CD4-positive, alpha-beta T cell (primary cell): ENCODE measurements around the gene C11orf21. TPM values are rescaled to one million over a fixed set of nuclear protein-coding genes. Genes with fewer than 3 reads are reported as not detected.

Experiments
- ATAC-seq: fragments of 200-7000 bp; cut with Tn5 transposase; one replicate; pipeline ENCODE4 v1.10.0; 2022; ENCODE audit warnings: mild to moderate bottlenecking; ENCODE audit not compliant: poor library complexity
- CTCF ChIA-PET: fragments of 350-600 bp; sonication (Branson Sonifier 250); formaldehyde crosslinking; loops from one replicate; lab custom pipeline; 2021; ENCODE audit warnings: antibody characterized with exemption, inconsistent platforms; lab: Charles Lee
- POLR2A ChIA-PET: fragments of 350-600 bp; sonication (Branson Sonifier 250); formaldehyde crosslinking; loops from one replicate; lab custom pipeline; 2021; ENCODE audit warnings: antibody characterized with exemption, inconsistent platforms; lab: Charles Lee
- DNase-seq, 14 experiments: peaks; one replicate each; pipeline ENCODE4 v3.0.0-alpha.2; 2013 to 2020; ENCODE audit warnings: mixed read lengths in 2 of 14
- H3K27ac ChIP-seq, 2 donors: one replicate each; pipeline versions ENCODE4 v1.5.1 to v1.7.0; 2013; ENCODE audit warnings: low read length in 2 of 2, low read depth in 1 of 2, mild to moderate bottlenecking in 1 of 2
- H3K27me3 ChIP-seq, 2 experiments: 1 replicate in 1 of 2; 2 replicates in 1 of 2; pipeline versions ENCODE4 v1.6.1 to v1.7.0; 2013; ENCODE audit warnings: low read length in 2 of 2, control low read depth in 1 of 2, mild to moderate bottlenecking in 1 of 2, moderate library complexity in 1 of 2; ENCODE audit not compliant: insufficient read depth in 2 of 2, control insufficient read depth in 1 of 2
- H3K36me3 ChIP-seq: one replicate; pipeline ENCODE4 v1.6.1; 2013; ENCODE audit warnings: low read length, control low read depth; ENCODE audit not compliant: insufficient read depth
- H3K4me1 ChIP-seq: one replicate; pipeline ENCODE4 v1.6.1; 2013; ENCODE audit warnings: low read length, control low read depth; ENCODE audit not compliant: insufficient read depth
- H3K4me3 ChIP-seq: one replicate; pipeline ENCODE4 v1.5.1; 2013; ENCODE audit warnings: mild to moderate bottlenecking, low read length, moderate library complexity
- H3K9me3 ChIP-seq, 2 experiments: 1 replicate in 1 of 2; 2 replicates in 1 of 2; pipeline versions ENCODE4 v1.6.1 to v1.7.0; 2013; ENCODE audit warnings: low read length in 2 of 2, mild to moderate bottlenecking in 2 of 2, control low read depth in 1 of 2, moderate library complexity in 1 of 2; ENCODE audit not compliant: control insufficient read depth in 1 of 2, insufficient read depth in 1 of 2
- H3K27ac Mint-ChIP-seq: one replicate; pipeline ENCODE4 v1.8.0; 2020; ENCODE audit warnings: mixed read lengths
- H3K27me3 Mint-ChIP-seq: one replicate; pipeline ENCODE4 v1.8.0; 2021; ENCODE audit warnings: mixed read lengths
- H3K36me3 Mint-ChIP-seq: one replicate; pipeline ENCODE4 v1.8.0; 2021; ENCODE audit warnings: low read depth, mixed read lengths
- H3K4me1 Mint-ChIP-seq: one replicate; pipeline ENCODE4 v1.8.0; 2021; ENCODE audit warnings: low read depth, mixed read lengths
- H3K4me3 Mint-ChIP-seq: one replicate; pipeline ENCODE4 v1.8.0; 2020; ENCODE audit warnings: mild to moderate bottlenecking, mixed read lengths
- H3K9me3 Mint-ChIP-seq: one replicate; pipeline ENCODE4 v1.8.0; 2020; ENCODE audit warnings: mixed read lengths
- CTCF ChIP-seq: fragments of 200-600 bp; IDR thresholded peaks from one replicate; pipeline ENCODE4 v1.8.0; 2022; ENCODE audit warnings: antibody characterized with exemption, mild to moderate bottlenecking
- intact Hi-C, 2 experiments: fragments of 100-400 bp; cut with DNase I in 1 of 2; cut with micrococcal nuclease in 1 of 2; formaldehyde crosslinking; loops; one replicate each; pipeline versions ENCODE4 v1.15.1 to v1.9.0; 2023 to 2025; cut with DNase I, micrococcal nuclease
- total RNA-seq, 174 experiments: library from RNA in 2 of 174; stranded (reverse) in 2 of 174; gene quantifications; one replicate each; pipeline ENCODE4 v1.2.3 and lab custom pipeline; 2021 to 2026

Gene C11orf21
- total RNA-seq, 2 experiments from 2014 or later, result 71.2 to 71.7 TPM

- no peaks in the 10 kb centered on the region for H3K27me3 Mint-ChIP-seq
- Histone ChIP-seq H3K27me3 (no peaks in the 10 kb centered on the region), H3K9me3 (no peaks in the 10 kb centered on the region), H3K36me3 (peaks cover 38% of the 10 kb centered on the region), H3K27ac (peak overlapping the region in 1 of 2 donors; percentile 54), H3K4me1 (peaks cover 54% of the 10 kb centered on the region), H3K4me3 (no peak overlapping the region)
- ATAC-seq (no peak), DNase-seq (peak in 1 of 14 experiments; percentile 12)
- ChIA-PET CTCF (no interaction called here), POLR2A (interaction anchor here (5.5 kb wide), 1 partner anchor 78 kb away, joined by 36 read pairs; the partner anchor contains the start of gene CD81)
- peaks cover 20% of the 10 kb centered on the region for H3K36me3 Mint-ChIP-seq
- TF ChIP-seq CTCF, result no peak
- H3K4me1 Mint-ChIP-seq, result peaks cover 57% of the 10 kb centered on the region
- H3K27ac Mint-ChIP-seq, result peak overlapping the region; percentile 89
- intact Hi-C loops, result loop anchor here (2.0 to 10.0 kb wide), 5 partner anchors 78 to 588 kb away; partner anchors contain the start of genes CD81 (in 1 of the 2), CDKN1C (in 1 of the 2) and TSSC4 (in 1 of the 2)
- no peaks in the 10 kb centered on the region for H3K9me3 Mint-ChIP-seq
- H3K4me3 Mint-ChIP-seq, result peak overlapping the region; percentile 87
Measured at GRCh38 chr11:2299773-2300172, 1.9 kb downstream of the C11orf21 start.

DNA sequence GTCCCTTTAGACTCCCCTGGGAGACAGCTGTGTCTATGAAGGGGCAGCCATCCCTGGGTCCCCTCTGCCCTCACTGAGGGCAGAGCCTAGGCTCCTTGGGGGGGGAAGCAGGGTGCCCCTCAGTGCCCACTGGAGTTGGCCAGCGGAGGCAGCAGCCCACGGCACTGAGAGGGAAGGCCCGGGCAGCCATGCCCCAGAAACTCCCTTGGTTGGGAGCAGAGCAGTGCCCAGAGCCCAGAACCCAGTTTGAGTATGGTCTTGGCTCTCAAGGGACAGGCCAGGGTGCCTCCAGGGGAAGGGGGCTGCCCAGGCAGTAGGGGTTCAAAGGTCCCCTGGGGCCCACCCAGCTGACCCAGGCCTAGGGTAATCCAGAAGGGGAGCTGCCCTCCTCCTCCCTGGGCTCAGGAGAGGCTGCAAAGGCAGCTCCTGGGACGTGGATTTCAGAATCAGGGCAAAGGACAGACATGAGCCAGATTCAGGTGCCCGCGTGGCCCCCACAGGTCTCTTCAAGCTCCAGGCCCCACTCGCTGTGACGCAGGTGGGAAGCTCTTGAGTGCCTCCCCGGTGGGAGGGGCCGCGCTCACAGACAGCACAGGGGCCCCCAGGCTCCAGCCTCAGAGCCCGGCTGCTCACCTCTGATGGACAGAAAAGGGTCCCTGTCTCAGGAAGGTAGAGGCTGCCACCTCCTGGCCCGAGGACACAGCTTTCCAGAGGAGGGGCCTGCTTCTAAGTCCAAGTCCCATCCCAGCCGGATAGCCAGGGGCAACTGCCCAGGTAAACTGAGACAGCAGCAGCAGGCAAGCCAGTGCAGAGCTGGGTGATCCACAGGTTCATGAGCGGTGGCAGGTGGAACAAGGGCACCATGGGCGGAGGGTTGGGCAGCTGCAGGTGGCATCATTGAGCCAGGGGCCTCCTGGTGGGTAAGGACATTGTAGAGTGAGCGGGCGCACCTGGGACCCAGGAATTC lies 2.6 kb downstream of the C11orf21 start:
- Mint-ChIP-seq H3K9me3 (no peaks in the 10 kb centered on the region), H3K27ac (peak overlapping the region; percentile 89), H3K4me1 (peaks cover 53% of the 10 kb centered on the region), H3K27me3 (no peaks in the 10 kb centered on the region), H3K4me3 (peak overlapping the region; percentile 87), H3K36me3 (peaks cover 19% of the 10 kb centered on the region)
- intact Hi-C loops, result loop anchor here in 1 of 2 experiments (2.0 kb wide), 1 partner anchor 102 kb away; no protein-coding TSS in a partner anchor
- peaks cover 35% of the 10 kb centered on the region for H3K36me3 ChIP-seq
- peak in 4 of 14 experiments; percentile 18 to 31 (median 23) for DNase-seq
- CTCF ChIA-PET, result interaction anchor here (1.3 kb wide), 1 partner anchor 121 kb away, joined by 3 read pairs; no protein-coding TSS in a partner anchor
- H3K27ac ChIP-seq, result peak overlapping the region; percentile 12 to 54
- no peaks in the 10 kb centered on the region for H3K9me3 ChIP-seq
- TF ChIP-seq CTCF, result peak; percentile 22
- no peaks in the 10 kb centered on the region for H3K27me3 ChIP-seq
- H3K4me1 ChIP-seq, result peaks cover 49% of the 10 kb centered on the region
- POLR2A ChIA-PET, result interaction anchor here (1.3 kb wide), 1 partner anchor 101 kb away, joined by 4 read pairs; the partner anchor contains the start of gene TSSC4
- ATAC-seq, result no peak
- no peak overlapping the region for H3K4me3 ChIP-seq

DNA sequence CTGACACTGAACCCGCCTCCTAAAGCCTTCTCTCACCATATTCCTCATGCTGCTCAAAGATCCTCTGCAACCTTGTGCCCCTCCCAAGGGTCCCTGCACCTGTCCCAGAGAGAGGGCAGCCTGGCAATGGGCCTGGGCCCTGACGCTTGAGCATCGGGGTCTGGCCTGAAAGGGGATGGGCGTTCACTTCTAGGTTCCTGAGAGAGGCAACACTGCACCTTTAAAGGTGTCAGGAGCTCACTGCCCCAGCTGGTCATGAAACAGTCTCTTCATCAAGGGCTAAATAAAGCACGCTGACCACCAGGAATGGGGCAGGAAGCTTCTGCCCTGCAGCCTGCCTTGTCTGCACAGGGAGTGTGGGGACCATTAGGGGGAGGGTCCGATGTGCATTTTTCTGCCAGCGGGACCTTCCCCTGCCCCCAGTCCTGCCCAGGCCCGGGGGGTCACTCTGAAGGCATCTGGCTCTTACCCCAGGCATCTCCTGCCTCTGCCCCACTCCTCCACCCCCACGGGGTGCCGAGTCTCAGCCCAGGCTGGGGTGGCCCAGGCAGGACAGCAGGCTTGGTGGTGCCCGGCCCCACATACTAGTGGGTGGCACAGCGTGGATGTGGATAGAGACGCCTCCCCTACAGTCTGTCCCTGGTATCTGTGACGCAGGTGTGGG lies 3.5 kb downstream of the C11orf21 start:
- H3K9me3 Mint-ChIP-seq, result no peaks in the 10 kb centered on the region
- CTCF ChIA-PET, result interaction anchor here (1.3 kb wide), 1 partner anchor 122 kb away, joined by 3 read pairs; no protein-coding TSS in a partner anchor
- peak in 1 of 14 experiments; percentile 12 for DNase-seq
- no peaks in the 10 kb centered on the region for H3K27me3 Mint-ChIP-seq
- Histone ChIP-seq H3K4me1 (peaks cover 49% of the 10 kb centered on the region), H3K27ac (peak overlapping the region; percentile 12 to 54), H3K9me3 (no peaks in the 10 kb centered on the region), H3K36me3 (peaks cover 34% of the 10 kb centered on the region), H3K27me3 (no peaks in the 10 kb centered on the region), H3K4me3 (no peak overlapping the region)
- TF ChIP-seq CTCF, result no peak
- POLR2A ChIA-PET, result interaction anchor here (1.3 kb wide), 1 partner anchor 102 kb away, joined by 4 read pairs; the partner anchor contains the start of gene TSSC4
- H3K27ac Mint-ChIP-seq, result peak overlapping the region; percentile 68
- peak overlapping the region; percentile 61 for H3K4me3 Mint-ChIP-seq
- intact Hi-C loops, result loop anchor here in 1 of 2 experiments (2.0 kb wide), 1 partner anchor 101 kb away; no protein-coding TSS in a partner anchor
- peaks cover 52% of the 10 kb centered on the region for H3K4me1 Mint-ChIP-seq
- no peak for ATAC-seq
- H3K36me3 Mint-ChIP-seq, result peaks cover 19% of the 10 kb centered on the region
